ENCODE results near the gene SNHG17.

DNA sequence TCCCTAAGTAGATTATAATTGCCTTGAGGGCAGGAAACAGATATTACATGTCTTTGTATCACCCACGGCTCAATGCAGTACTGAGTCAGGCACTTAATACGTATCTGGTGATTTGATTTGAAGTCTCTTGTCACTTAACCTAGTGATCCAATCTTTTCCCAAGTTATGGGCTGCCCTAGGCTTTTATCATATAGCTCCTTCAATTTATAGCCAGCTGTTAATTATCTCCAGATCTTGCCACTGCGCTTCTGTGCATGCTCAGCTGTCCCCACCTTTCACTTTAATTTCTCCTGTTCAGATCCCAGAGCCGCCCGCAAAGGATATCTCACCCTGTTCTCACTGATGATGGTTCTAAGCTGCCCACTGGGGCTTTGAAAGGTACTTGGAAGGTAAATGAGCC, 41.9 kb downstream of the SNHG17 start:
- TF ChIP-seq POLR2A (IDR thresholded peaks at IDR 0.05): no peak
- TF ChIP-seq CTCF (IDR thresholded peaks at IDR 0.05): no peak
